Heart left ventricle (tissue), 16 donors: ENCODE measurements around the gene CNTN4. TPM values are rescaled to one million over a fixed set of nuclear protein-coding genes. Genes with fewer than 3 reads are reported as not detected.

ENCODE experiments used
- ATAC-seq, 4 donors: fragments of 200-7000 bp; cut with Tn5 transposase; one replicate each; pipeline ENCODE4 v1.9.1; 2020 to 2022; ENCODE audit warnings: moderate library complexity in 4 of 4, mild to moderate bottlenecking in 3 of 4, moderate number of reproducible peaks in 1 of 4
- DNase-seq, 5 donors: peaks; one replicate each; pipeline ENCODE4 v3.0.0-alpha.2; 2020
- H3K27ac ChIP-seq, 12 donors: fragments of 200-600 bp; sonication (generic) in 4 of 12; one replicate each; pipeline versions ENCODE4 v1.5.0 to v1.8.0; 2016 to 2022; ENCODE audit warnings: mild to moderate bottlenecking in 2 of 12
- H3K27me3 ChIP-seq, 9 donors: fragments of 200-600 bp; sonication (generic) in 2 of 9; one replicate each; pipeline versions ENCODE4 v1.5.1 to v1.8.0; 2016 to 2022; ENCODE audit warnings: mild to moderate bottlenecking in 3 of 9
- H3K36me3 ChIP-seq, 9 donors: fragments of 200-600 bp; sonication (generic) in 2 of 9; one replicate each; pipeline versions ENCODE4 v1.5.0 to v1.8.0; 2018 to 2022; ENCODE audit warnings: mild to moderate bottlenecking in 2 of 9
- H3K4me1 ChIP-seq, 12 donors: fragments of 200-600 bp; sonication (generic) in 4 of 12; one replicate each; pipeline versions ENCODE4 v1.5.0 to v1.8.0; 2016 to 2022; ENCODE audit warnings: mild to moderate bottlenecking in 3 of 12
- H3K4me3 ChIP-seq, 12 donors: fragments of 200-600 bp; sonication (generic) in 4 of 12; one replicate each; pipeline versions ENCODE4 v1.5.0 to v1.8.0; 2017 to 2022; ENCODE audit warnings: mild to moderate bottlenecking in 9 of 12, moderate library complexity in 4 of 12
- H3K9me3 ChIP-seq, 12 donors: fragments of 200-600 bp; sonication (generic) in 4 of 12; one replicate each; pipeline versions ENCODE4 v1.5.0 to v1.8.0; 2016 to 2022; ENCODE audit warnings: mild to moderate bottlenecking in 1 of 12
- CTCF ChIP-seq, 12 donors: fragments of 200-600 bp; sonication (generic) in 4 of 12; IDR thresholded peaks; one replicate each; pipeline versions ENCODE4 v1.5.0 to v1.8.0; 2018 to 2022; ENCODE audit warnings: antibody characterized with exemption in 12 of 12, mild to moderate bottlenecking in 5 of 12
- POLR2A ChIP-seq, 2 donors: fragments of 450-650 bp; IDR thresholded peaks; one replicate each; pipeline ENCODE4 v1.6.1; 2017; ENCODE audit warnings: antibody characterized with exemption in 2 of 2, mild to moderate bottlenecking in 2 of 2, moderate library complexity in 2 of 2
- WGBS, 4 donors: extraction: QIAGEN DNeasy Blood & Tissue Kit in 2 of 4; methylation state at CpG; one replicate each; pipeline versions ENCODE4 v1.1.5 to v1.1.7; 2013 to 2018; 5-methylcytosine and 5-hydroxymethylcytosine counted together
- intact Hi-C, 10 donors: fragments of 100-400 bp; cut with DNase I; formaldehyde crosslinking; loops; one replicate each; pipeline versions ENCODE4 v1.11.1 to v1.14.2; 2022
- polyA plus RNA-seq, 2 donors: library from polyadenylated mRNA; stranded (reverse); fragments of 200-250 nt; gene quantifications; one replicate each; pipeline ENCODE4 v1.2.3, GENCODE V29; 2013
- total RNA-seq, 9 donors: library from RNA; depleted of rRNA in 2 of 9; stranded (reverse); fragments of >200 nt in 2 of 9; fragmentation: NEBNext Ultra II Directional in 3 of 9; extraction: Animal tissue kit (Norgen Biotek cat#: 25700) in 3 of 9; gene quantifications; one replicate each; pipeline versions ENCODE4 v1.1.0 to v1.2.4, GENCODE V29; 2016 to 2023
- donor health status: ischemic (EF 13 %, LVEDD 7.1; RV severe dilation, severe dysfunction).
- donor health status: healthy with polysubstance abuse.
- donor health status: DM: no; HTN: yes; CAD: no.
- donor health status: DM: no; HTN: no; CAD: no.
- donor health status: ischemic (EF 25% LVEDD 6.9; RV normal size, moderate dysfunction).
- donor health status: ischemic (EF 25% LVEDD 5.7; RV mildly dilated, moderate dysfunction).
- donor health status: healthy.
- donor health status: DM: yes; HTN: yes; CAD: no.
- donor health status: ischemic (EF 35%, LVEDD 5.7; RV mildly dilated, moderate dysfunction).
- donor health status: nonischemic (EF 11% LVEDD 7.7; RV severe dilation, severe dysfunction).
- donor health status: DM: yes; HTN: yes; CAD: no.
- donor health status: PGD.
- donor health status: ischemic (EF 29% LVEDD 5.4; RV normal size, mild dysfunction).
- donor health status: nonischemic (EF 23%, LVEDD 6.1; RV moderate dilation, normal function).

CNTN4 gene
- total and polyA plus RNA-seq, 11 donors, result 0.30 to 6.7 (median 1.2) TPM

GRCh38 chr3:2568156-2568555 lies 469.5 kb downstream of the CNTN4 start:
- ATAC-seq (no peak), DNase-seq (no peak)
- Histone ChIP-seq H3K27me3 (no peaks in the 10 kb centered on the region), H3K4me1 (no peaks in the 10 kb centered on the region), H3K4me3 (no peak overlapping the region), H3K27ac (no peak overlapping the region), H3K9me3 (no peaks in the 10 kb centered on the region), H3K36me3 (no peaks in the 10 kb centered on the region)
- no peak for TF ChIP-seq CTCF (IDR thresholded peaks at IDR 0.05)
- TF ChIP-seq POLR2A (IDR thresholded peaks at IDR 0.05), result no peak
- 62 to 70% (median 64%) methylated on average over 2 of the region's 2 CpGs for WGBS, 4 donors
- intact Hi-C loops, result no loop called here

- DNase-seq (no peak), ATAC-seq (no peak)
- 83 to 89% (median 87%) methylated on average over 7 of the region's 7 CpGs for WGBS, 4 donors
- Histone ChIP-seq H3K36me3 (no peaks in the 10 kb centered on the region), H3K27me3 (no peaks in the 10 kb centered on the region), H3K4me1 (no peaks in the 10 kb centered on the region), H3K9me3 (no peaks in the 10 kb centered on the region), H3K4me3 (no peak overlapping the region), H3K27ac (no peak overlapping the region)
- no peak for TF ChIP-seq POLR2A (IDR thresholded peaks at IDR 0.05)
- no peak for TF ChIP-seq CTCF (IDR thresholded peaks at IDR 0.05)
- intact Hi-C loops, result no loop called here
Measured at GRCh38 chr3:2568929-2569328, 470.3 kb downstream of the CNTN4 start.

- intact Hi-C loops, result no loop called here
- no peak overlapping the region for H3K27ac ChIP-seq
- 92 to 95% (median 94%) methylated on average over 4 of the region's 4 CpGs for WGBS, 4 donors
- no peak for DNase-seq
- ATAC-seq, result no peak
- H3K27me3 ChIP-seq, result no peaks in the 10 kb centered on the region
- H3K9me3 ChIP-seq, result no peaks in the 10 kb centered on the region
- no peak overlapping the region for H3K4me3 ChIP-seq
- TF ChIP-seq CTCF (IDR thresholded peaks at IDR 0.05) (no peak), POLR2A (IDR thresholded peaks at IDR 0.05) (no peak)
- no peaks in the 10 kb centered on the region for H3K36me3 ChIP-seq
- no peaks in the 10 kb centered on the region for H3K4me1 ChIP-seq
Measured at GRCh38 chr3:2577571-2577970, 478.9 kb downstream of the CNTN4 start.

GRCh38 chr3:2578560-2578959 lies 479.9 kb downstream of the CNTN4 start:
- WGBS, 4 donors, result 50 to 66% (median 57%) methylated on average over 3 of the region's 3 CpGs
- Histone ChIP-seq H3K36me3 (no peaks in the 10 kb centered on the region), H3K4me3 (no peak overlapping the region), H3K4me1 (no peaks in the 10 kb centered on the region), H3K27ac (no peak overlapping the region), H3K27me3 (no peaks in the 10 kb centered on the region), H3K9me3 (no peaks in the 10 kb centered on the region)
- intact Hi-C loops, result no loop called here
- DNase-seq (no peak), ATAC-seq (no peak)
- TF ChIP-seq POLR2A (IDR thresholded peaks at IDR 0.05), result no peak

- H3K4me1 ChIP-seq, result no peaks in the 10 kb centered on the region
- H3K36me3 ChIP-seq, result no peaks in the 10 kb centered on the region
- intact Hi-C loops, result no loop called here
- 35 to 40% (median 39%) methylated on average over 4 of the region's 4 CpGs for WGBS, 4 donors
- DNase-seq, result no peak
- no peaks in the 10 kb centered on the region for H3K9me3 ChIP-seq
- H3K4me3 ChIP-seq, result no peak overlapping the region
- TF ChIP-seq POLR2A (IDR thresholded peaks at IDR 0.05) (no peak), CTCF (IDR thresholded peaks at IDR 0.05) (no peak)
- no peak overlapping the region for H3K27ac ChIP-seq
- H3K27me3 ChIP-seq, result no peaks in the 10 kb centered on the region
- no peak for ATAC-seq
Measured at GRCh38 chr3:2579206-2579605, 480.5 kb downstream of the CNTN4 start.
